Fibroblast of peridontal ligament (primary cell): ENCODE data around the gene HFM1.
"Not testable (repeated sequence)": the region's sequence is repeated elsewhere in the genome, so short reads cannot be mapped to it uniquely, and the experiment has no call there.

ENCODE experiments used
- DNase-seq: peaks from one replicate; pipeline ENCODE4 v3.0.0-alpha.2; 2010; ENCODE audit errors: extremely low read depth

HFM1 gene

GRCh38 chr1:91404151-91405012 is at the start of gene HFM1:
Gene HFM1 (minus strand): TSS chr1:91404837. CDS start chr1:91401082, 3,755 bp downstream.
- peak; percentile 60 for DNase-seq

GRCh38 chr1:91454136-91454535 is 49.5 kb upstream of the HFM1 start:
- no peak for DNase-seq

GRCh38 chr1:91450260-91450659 is 45.6 kb upstream of the HFM1 start:
- peak; percentile 49 for DNase-seq

GRCh38 chr1:91447782-91448181 is 43.1 kb upstream of the HFM1 start:
- DNase-seq, result not testable (repeated sequence)

- DNase-seq, result not testable (repeated sequence)
Observed at GRCh38 chr1:91441980-91442379, 37.3 kb upstream of the HFM1 start.

- peak; percentile 49 for DNase-seq
Observed at GRCh38 chr1:91440847-91441246, 36.2 kb upstream of the HFM1 start.

GRCh38 chr1:91439016-91439415 is 34.4 kb upstream of the HFM1 start:
- DNase-seq, result no peak

GRCh38 chr1:91428182-91428798 is 23.7 kb upstream of the HFM1 start:
- DNase-seq, result no peak

GRCh38 chr1:91427741-91428140 is 23.1 kb upstream of the HFM1 start:
- DNase-seq, result no peak

- DNase-seq, result not testable (repeated sequence)
Observed at GRCh38 chr1:91422523-91422922, 17.9 kb upstream of the HFM1 start.

- DNase-seq, result no peak
Observed at GRCh38 chr1:91412371-91412770, 7.7 kb upstream of the HFM1 start.

GRCh38 chr1:91406773-91407389 is 2.2 kb upstream of the HFM1 start:
- DNase-seq, result no peak

- DNase-seq, result peak; percentile 63
Observed at GRCh38 chr1:91402023-91402422, 2.6 kb downstream of the HFM1 start.

GRCh38 chr1:91400133-91400725 is 4.4 kb downstream of the HFM1 start:
- no peak for DNase-seq

GRCh38 chr1:91398291-91398690 is 6.3 kb downstream of the HFM1 start:
- no peak for DNase-seq

- DNase-seq, result no peak
Observed at GRCh38 chr1:91397605-91398004, 7.0 kb downstream of the HFM1 start.

GRCh38 chr1:91393042-91393441 is 11.6 kb downstream of the HFM1 start:
- no peak for DNase-seq

- no peak for DNase-seq
Observed at GRCh38 chr1:91386109-91386508, 18.5 kb downstream of the HFM1 start.

GRCh38 chr1:91383456-91383855 is 21.2 kb downstream of the HFM1 start:
- peak; percentile 91 for DNase-seq

- no peak for DNase-seq
Observed at GRCh38 chr1:91381844-91382243, 22.8 kb downstream of the HFM1 start.

GRCh38 chr1:91374086-91374485 is 30.6 kb downstream of the HFM1 start:
- no peak for DNase-seq

GRCh38 chr1:91372230-91372629 is 32.4 kb downstream of the HFM1 start:
- DNase-seq, result not testable (repeated sequence)
